ENCODE results near the gene PTGDS. TPM values are rescaled to one million over a fixed set of nuclear protein-coding genes. Genes with fewer than 3 reads are reported as not detected.
"Not testable (repeated sequence)": the region's sequence is repeated elsewhere in the genome, so short reads cannot be mapped to it uniquely, and the experiment has no call there.

The PTGDS gene
- total RNA-seq, 1 donor from 2014 or later, result 4.2 TPM

GRCh38 chr9:136995772-136996311 lies 18.5 kb downstream of the PTGDS start:
- H3K4me1 ChIP-seq (ENCODE audit: control insufficient read depth in 3 of 3, insufficient read depth in 3 of 3, low read length in 3 of 3), result peaks cover 13 to 18% (median 15%) of the 10 kb centered on the region in 3 donors
- no peak overlapping the region for H3K4me3 ChIP-seq (ENCODE audit: low read length in 3 of 3)
- H3K27me3 ChIP-seq (ENCODE audit: control insufficient read depth in 3 of 3, insufficient read depth in 3 of 3, low read length in 3 of 3), result peaks cover 6 to 19% (median 15%) of the 10 kb centered on the region in 3 donors
- H3K9ac ChIP-seq (ENCODE audit: low read depth in 1 of 3, low read length in 3 of 3), result no peak overlapping the region
- no peak overlapping the region for H3K27ac ChIP-seq (ENCODE audit: low read depth, low read length)
- no peaks in the 10 kb centered on the region for H3K9me3 ChIP-seq (ENCODE audit: control insufficient read depth in 3 of 3, low read length in 3 of 3)
- peaks cover 3 to 6% (median 3%) of the 10 kb centered on the region in 3 donors for H3K36me3 ChIP-seq (ENCODE audit: control insufficient read depth in 3 of 3, insufficient read depth in 3 of 3, low read length in 3 of 3)

DNA sequence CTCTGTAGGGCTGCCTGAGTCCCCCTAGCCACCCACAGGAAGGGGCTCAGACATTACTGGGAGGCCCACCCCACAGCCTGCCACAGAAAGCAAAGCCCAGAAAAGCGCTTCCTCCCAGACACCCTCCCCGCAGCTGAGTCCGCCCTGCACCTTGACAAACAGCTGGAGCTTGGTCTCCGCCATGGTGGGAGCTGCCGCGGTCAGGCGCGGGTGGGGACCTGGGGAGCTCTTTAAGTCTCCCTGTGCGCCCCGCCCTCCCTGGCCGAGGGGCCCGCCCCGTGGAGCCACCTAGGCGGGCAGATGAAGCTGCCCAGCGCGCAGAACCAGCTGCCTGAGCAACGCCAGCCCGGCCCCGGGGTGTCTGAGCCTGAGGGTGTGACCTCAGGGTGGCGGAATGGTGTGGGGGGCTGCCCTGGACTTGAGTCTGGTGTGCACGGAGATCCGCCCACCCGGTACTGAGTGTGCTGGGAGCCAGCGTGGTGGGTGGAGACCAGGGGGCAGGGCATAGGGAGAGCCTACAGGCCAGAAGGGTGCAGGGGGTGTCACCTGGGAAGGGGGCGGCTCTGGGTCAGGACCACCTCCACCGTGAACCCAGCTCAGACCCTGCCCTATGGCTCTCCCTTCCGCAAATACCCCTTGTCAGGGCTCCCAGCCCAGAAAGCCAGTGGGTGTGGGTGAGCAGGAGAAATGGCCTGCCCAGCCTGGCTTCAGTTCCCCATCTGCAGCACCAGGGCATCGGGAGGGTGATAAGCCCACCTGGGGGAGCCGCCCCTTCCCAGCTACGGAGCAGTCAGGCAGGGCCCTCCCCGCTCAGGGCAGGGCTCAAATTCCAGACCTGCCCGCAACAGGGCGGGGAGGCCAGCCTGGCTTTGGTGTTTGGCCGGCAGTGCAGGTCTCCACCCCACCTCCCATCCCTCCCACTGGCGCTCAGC lies 19.3 kb downstream of the PTGDS start, which contains the start of gene CLIC3:
Gene CLIC3 (minus strand): TSS at position 208 of the 932 bp plus-strand sequence. CDS start 25 bp downstream, at position 183.
- Histone ChIP-seq H3K9me3 (ENCODE audit: control insufficient read depth in 3 of 3, low read length in 3 of 3) (no peaks in the 10 kb centered on the region), H3K27ac (ENCODE audit: low read depth, low read length) (no peak within 1 kb of the TSS), H3K4me1 (ENCODE audit: control insufficient read depth in 3 of 3, insufficient read depth in 3 of 3, low read length in 3 of 3) (peaks cover 11 to 18% (median 13%) of the 10 kb centered on the region in 3 donors), H3K9ac (ENCODE audit: low read depth in 1 of 3, low read length in 3 of 3) (no peak within 1 kb of the TSS), H3K36me3 (ENCODE audit: control insufficient read depth in 3 of 3, insufficient read depth in 3 of 3, low read length in 3 of 3) (peaks cover 3 to 6% (median 3%) of the 10 kb centered on the region in 3 donors), H3K27me3 (ENCODE audit: control insufficient read depth in 3 of 3, insufficient read depth in 3 of 3, low read length in 3 of 3) (peaks cover 6 to 19% (median 15%) of the 10 kb centered on the region in 3 donors), H3K4me3 (ENCODE audit: low read length in 3 of 3) (no peak within 1 kb of the TSS)

GRCh38 chr9:136997371-136997770 lies 20.1 kb downstream of the PTGDS start:
- Histone ChIP-seq H3K36me3 (ENCODE audit: control insufficient read depth in 3 of 3, insufficient read depth in 3 of 3, low read length in 3 of 3) (peaks cover 3 to 6% (median 3%) of the 10 kb centered on the region in 3 donors), H3K4me1 (ENCODE audit: control insufficient read depth in 3 of 3, insufficient read depth in 3 of 3, low read length in 3 of 3) (peaks cover 11 to 18% (median 13%) of the 10 kb centered on the region in 3 donors), H3K27me3 (ENCODE audit: control insufficient read depth in 3 of 3, insufficient read depth in 3 of 3, low read length in 3 of 3) (peaks cover 6 to 19% (median 15%) of the 10 kb centered on the region in 3 donors), H3K9ac (ENCODE audit: low read depth in 1 of 3, low read length in 3 of 3) (no peak overlapping the region), H3K9me3 (ENCODE audit: control insufficient read depth in 3 of 3, low read length in 3 of 3) (no peaks in the 10 kb centered on the region), H3K4me3 (ENCODE audit: low read length in 3 of 3) (no peak overlapping the region), H3K27ac (ENCODE audit: low read depth, low read length) (no peak overlapping the region)

GRCh38 chr9:136997830-136998234 lies 20.5 kb downstream of the PTGDS start:
- H3K27ac ChIP-seq (ENCODE audit: low read depth, low read length), result no peak overlapping the region
- peaks cover 7 to 14% (median 10%) of the 10 kb centered on the region in 3 donors for H3K4me1 ChIP-seq (ENCODE audit: control insufficient read depth in 3 of 3, insufficient read depth in 3 of 3, low read length in 3 of 3)
- peaks cover 3 to 6% (median 3%) of the 10 kb centered on the region in 3 donors for H3K36me3 ChIP-seq (ENCODE audit: control insufficient read depth in 3 of 3, insufficient read depth in 3 of 3, low read length in 3 of 3)
- H3K4me3 ChIP-seq (ENCODE audit: low read length in 3 of 3), result no peak overlapping the region
- H3K27me3 ChIP-seq (ENCODE audit: control insufficient read depth in 3 of 3, insufficient read depth in 3 of 3, low read length in 3 of 3), result peaks cover 6 to 19% (median 15%) of the 10 kb centered on the region in 3 donors
- no peaks in the 10 kb centered on the region for H3K9me3 ChIP-seq (ENCODE audit: control insufficient read depth in 3 of 3, low read length in 3 of 3)
- no peak overlapping the region for H3K9ac ChIP-seq (ENCODE audit: low read depth in 1 of 3, low read length in 3 of 3)

- H3K27ac ChIP-seq (ENCODE audit: low read depth, low read length), result no peak overlapping the region
- no peaks in the 10 kb centered on the region for H3K36me3 ChIP-seq (ENCODE audit: control insufficient read depth in 3 of 3, insufficient read depth in 3 of 3, low read length in 3 of 3)
- H3K27me3 ChIP-seq (ENCODE audit: control insufficient read depth in 3 of 3, insufficient read depth in 3 of 3, low read length in 3 of 3), result peaks cover 6 to 15% (median 15%) of the 10 kb centered on the region in 3 donors
- H3K9ac ChIP-seq (ENCODE audit: low read depth in 1 of 3, low read length in 3 of 3), result no peak overlapping the region
- no peaks in the 10 kb centered on the region for H3K9me3 ChIP-seq (ENCODE audit: control insufficient read depth in 3 of 3, low read length in 3 of 3)
- H3K4me3 ChIP-seq (ENCODE audit: low read length in 3 of 3), result no peak overlapping the region
- H3K4me1 ChIP-seq (ENCODE audit: control insufficient read depth in 3 of 3, insufficient read depth in 3 of 3, low read length in 3 of 3), result peaks cover 0 to 7% (median 3%) of the 10 kb centered on the region in 3 donors
Measured at GRCh38 chr9:137000177-137000930, 23.1 kb downstream of the PTGDS start.

DNA sequence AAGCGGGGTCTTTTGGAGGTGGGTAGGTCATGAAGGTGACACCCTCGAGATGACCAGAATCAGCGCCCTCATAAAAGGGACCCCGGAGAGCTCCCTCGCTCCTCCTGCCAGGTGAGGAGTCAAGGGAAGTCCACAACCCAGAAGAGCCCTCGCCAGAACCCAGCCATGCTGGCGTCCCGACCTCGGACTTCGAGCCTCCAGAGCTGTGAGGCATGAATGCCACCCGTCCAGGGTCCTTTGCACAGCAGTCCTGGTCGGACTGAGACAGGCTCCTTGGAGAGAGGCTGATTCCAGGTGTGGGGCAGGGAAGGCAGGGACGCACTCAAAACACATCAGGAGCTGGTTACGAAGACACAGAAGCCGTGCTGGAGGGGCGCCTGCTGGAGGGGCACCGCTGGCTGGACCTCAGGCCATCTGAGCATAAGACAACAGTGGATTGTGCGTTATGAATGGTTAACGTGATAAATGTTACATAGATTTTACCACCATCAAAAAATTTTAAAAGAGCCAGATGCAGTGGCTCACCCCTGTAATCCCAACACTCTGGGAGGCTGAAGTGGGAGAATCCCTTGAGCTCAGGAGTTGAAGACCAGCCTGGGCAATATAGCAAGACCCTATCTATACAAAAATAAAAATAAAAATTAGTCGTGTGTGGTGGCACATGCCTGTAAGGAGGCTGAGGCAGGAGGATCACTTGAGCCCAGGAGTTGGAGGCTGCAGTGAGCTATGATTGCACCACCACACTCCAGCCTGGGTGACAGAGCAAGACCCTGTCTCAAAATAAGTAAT lies 24.7 kb downstream of the PTGDS start:
- Histone ChIP-seq H3K4me3 (ENCODE audit: low read length in 3 of 3) (no peak overlapping the region), H3K9me3 (ENCODE audit: control insufficient read depth in 3 of 3, low read length in 3 of 3) (no peaks in the 10 kb centered on the region), H3K36me3 (ENCODE audit: control insufficient read depth in 3 of 3, insufficient read depth in 3 of 3, low read length in 3 of 3) (no peaks in the 10 kb centered on the region), H3K27ac (ENCODE audit: low read depth, low read length) (no peak overlapping the region), H3K27me3 (ENCODE audit: control insufficient read depth in 3 of 3, insufficient read depth in 3 of 3, low read length in 3 of 3) (peaks cover 3 to 10% (median 4%) of the 10 kb centered on the region in 3 donors), H3K4me1 (ENCODE audit: control insufficient read depth in 3 of 3, insufficient read depth in 3 of 3, low read length in 3 of 3) (no peaks in the 10 kb centered on the region), H3K9ac (ENCODE audit: low read depth in 1 of 3, low read length in 3 of 3) (no peak overlapping the region)

DNA sequence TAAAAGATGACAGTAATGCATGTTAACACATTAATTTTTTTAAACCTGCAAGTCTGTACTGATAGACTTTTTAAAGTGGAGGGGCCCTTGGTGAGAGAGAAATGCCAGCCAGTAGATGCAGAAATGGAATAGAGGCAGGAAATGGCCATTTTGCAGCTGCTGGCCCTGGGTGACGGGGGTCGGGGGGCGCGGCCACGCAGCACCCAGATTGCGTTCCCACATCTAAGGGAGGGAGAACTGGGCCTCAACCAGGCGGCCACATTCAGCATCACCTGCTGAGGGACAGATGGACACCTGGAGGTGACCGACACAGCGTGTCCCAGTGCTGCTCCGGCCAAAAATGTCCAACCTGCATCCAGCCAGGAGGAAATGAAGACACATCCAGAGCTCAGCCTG lies 25.3 kb downstream of the PTGDS start:
- peaks cover under 1 to 4% (median 3%) of the 10 kb centered on the region in 3 donors for H3K27me3 ChIP-seq (ENCODE audit: control insufficient read depth in 3 of 3, insufficient read depth in 3 of 3, low read length in 3 of 3)
- no peak overlapping the region for H3K27ac ChIP-seq (ENCODE audit: low read depth, low read length)
- no peaks in the 10 kb centered on the region for H3K4me1 ChIP-seq (ENCODE audit: control insufficient read depth in 3 of 3, insufficient read depth in 3 of 3, low read length in 3 of 3)
- H3K9ac ChIP-seq (ENCODE audit: low read depth in 1 of 3, low read length in 3 of 3), result no peak overlapping the region
- H3K9me3 ChIP-seq (ENCODE audit: control insufficient read depth in 3 of 3, low read length in 3 of 3), result no peaks in the 10 kb centered on the region
- H3K4me3 ChIP-seq (ENCODE audit: low read length in 3 of 3), result no peak overlapping the region
- H3K36me3 ChIP-seq (ENCODE audit: control insufficient read depth in 3 of 3, insufficient read depth in 3 of 3, low read length in 3 of 3), result no peaks in the 10 kb centered on the region

DNA sequence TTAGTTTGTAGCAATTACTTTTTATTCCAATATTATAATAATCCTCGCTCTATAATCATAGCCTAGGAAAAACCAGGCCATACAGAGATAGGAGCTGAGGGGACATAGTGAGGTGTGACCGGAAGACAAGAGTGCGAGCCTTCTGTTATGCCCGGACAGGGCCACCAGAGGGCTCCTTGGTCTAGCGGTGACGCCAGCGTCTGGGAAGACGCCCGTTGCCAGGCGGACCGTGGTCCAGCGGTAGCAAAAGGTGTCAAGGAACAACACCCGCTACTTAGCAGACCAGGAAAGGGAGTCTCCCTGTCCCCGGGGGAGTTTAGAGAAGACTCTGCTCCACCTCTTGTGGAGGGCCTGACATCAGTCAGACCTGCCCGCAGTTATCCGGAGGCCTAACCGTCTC lies 27.0 kb downstream of the PTGDS start:
- not testable (repeated sequence) for H3K9ac ChIP-seq (ENCODE audit: low read depth in 1 of 3, low read length in 3 of 3); H3K27ac ChIP-seq (ENCODE audit: low read depth, low read length); H3K36me3 ChIP-seq (ENCODE audit: control insufficient read depth in 3 of 3, insufficient read depth in 3 of 3, low read length in 3 of 3); H3K4me1 ChIP-seq (ENCODE audit: control insufficient read depth in 3 of 3, insufficient read depth in 3 of 3, low read length in 3 of 3); H3K4me3 ChIP-seq (ENCODE audit: low read length in 3 of 3); H3K27me3 ChIP-seq (ENCODE audit: control insufficient read depth in 3 of 3, insufficient read depth in 3 of 3, low read length in 3 of 3); H3K9me3 ChIP-seq (ENCODE audit: control insufficient read depth in 3 of 3, low read length in 3 of 3)

All from skeletal muscle tissue (tissue), 4 donors.